ENCODE measurements around the gene LAMA1. TPM values are rescaled to one million over a fixed set of nuclear protein-coding genes. Genes with fewer than 3 reads are reported as not detected.

The LAMA1 gene
- total RNA-seq, 2 experiments from 2014 or later = not detected

GRCh38 chr18:6960124-6960523 lies 157.5 kb downstream of the LAMA1 start:
- no peak for DNase-seq
- H3K9me3 Mint-ChIP-seq = peaks cover 6% of the 10 kb centered on the region
- POLR2A ChIA-PET = no interaction called here
- H3K36me3 Mint-ChIP-seq = no peaks in the 10 kb centered on the region
- CTCF ChIA-PET = interaction anchor here (0.6 kb wide), 1 partner anchor 1123 kb away, joined by 3 read pairs; no protein-coding TSS in a partner anchor
- H3K27ac Mint-ChIP-seq = no peak overlapping the region
- H3K4me1 Mint-ChIP-seq (ENCODE audit: low read depth) = no peaks in the 10 kb centered on the region
- intact Hi-C loops (cut with micrococcal nuclease) = no loop called here
- H3K27me3 Mint-ChIP-seq = no peaks in the 10 kb centered on the region
- H3K4me3 Mint-ChIP-seq = no peak overlapping the region

GRCh38 chr18:6959110-6959509 lies 158.5 kb downstream of the LAMA1 start:
- H3K4me3 Mint-ChIP-seq = no peak overlapping the region
- no peaks in the 10 kb centered on the region for H3K4me1 Mint-ChIP-seq (ENCODE audit: low read depth)
- POLR2A ChIA-PET = no interaction called here
- intact Hi-C loops (cut with micrococcal nuclease) = no loop called here
- peaks cover 6% of the 10 kb centered on the region for H3K9me3 Mint-ChIP-seq
- no peak for DNase-seq
- H3K27me3 Mint-ChIP-seq = no peaks in the 10 kb centered on the region
- CTCF ChIA-PET = interaction anchor here (0.6 kb wide), 1 partner anchor 247 kb away, joined by 3 read pairs; no protein-coding TSS in a partner anchor
- H3K27ac Mint-ChIP-seq = no peak overlapping the region
- H3K36me3 Mint-ChIP-seq = no peaks in the 10 kb centered on the region

- no peak overlapping the region for H3K27ac Mint-ChIP-seq
- H3K36me3 Mint-ChIP-seq = no peaks in the 10 kb centered on the region
- H3K9me3 Mint-ChIP-seq = peaks cover 6% of the 10 kb centered on the region
- ChIA-PET POLR2A (no interaction called here), CTCF (no interaction called here)
- intact Hi-C loops (cut with micrococcal nuclease) = no loop called here
- DNase-seq = no peak
- no peaks in the 10 kb centered on the region for H3K27me3 Mint-ChIP-seq
- no peak overlapping the region for H3K4me3 Mint-ChIP-seq
- no peaks in the 10 kb centered on the region for H3K4me1 Mint-ChIP-seq (ENCODE audit: low read depth)
Observed at GRCh38 chr18:6956999-6957398, 160.6 kb downstream of the LAMA1 start.

GRCh38 chr18:6956495-6956894 lies 161.1 kb downstream of the LAMA1 start:
- POLR2A ChIA-PET = no interaction called here
- intact Hi-C loops (cut with micrococcal nuclease) = no loop called here
- no peaks in the 10 kb centered on the region for H3K36me3 Mint-ChIP-seq
- H3K4me3 Mint-ChIP-seq = no peak overlapping the region
- peaks cover 10% of the 10 kb centered on the region for H3K9me3 Mint-ChIP-seq
- CTCF ChIA-PET = no interaction called here
- no peak for DNase-seq
- no peaks in the 10 kb centered on the region for H3K27me3 Mint-ChIP-seq
- H3K27ac Mint-ChIP-seq = no peak overlapping the region
- no peaks in the 10 kb centered on the region for H3K4me1 Mint-ChIP-seq (ENCODE audit: low read depth)

GRCh38 chr18:6955304-6955703 lies 162.3 kb downstream of the LAMA1 start:
- POLR2A ChIA-PET = no interaction called here

GRCh38 chr18:6954501-6954900 lies 163.1 kb downstream of the LAMA1 start:
- ChIA-PET CTCF (no interaction called here), POLR2A (no interaction called here)
- Mint-ChIP-seq H3K27me3 (no peaks in the 10 kb centered on the region), H3K4me3 (no peak overlapping the region), H3K9me3 (peaks cover 9% of the 10 kb centered on the region), H3K36me3 (no peaks in the 10 kb centered on the region), H3K27ac (no peak overlapping the region), H3K4me1 (ENCODE audit: low read depth) (no peaks in the 10 kb centered on the region)
- intact Hi-C loops (cut with micrococcal nuclease) = no loop called here
- no peak for DNase-seq

More at GRCh38 chr18:6955304-6955703, 162.3 kb downstream of the LAMA1 start:
- Mint-ChIP-seq H3K9me3 (peaks cover 14% of the 10 kb centered on the region), H3K27ac (no peak overlapping the region), H3K36me3 (no peaks in the 10 kb centered on the region), H3K27me3 (no peaks in the 10 kb centered on the region), H3K4me3 (no peak overlapping the region), H3K4me1 (ENCODE audit: low read depth) (no peaks in the 10 kb centered on the region)
- intact Hi-C loops (cut with micrococcal nuclease) = no loop called here
- CTCF ChIA-PET = no interaction called here
- no peak for DNase-seq

GRCh38 chr18:6951336-6952090 lies 166.1 kb downstream of the LAMA1 start:
- no peak for DNase-seq
- peaks cover 12% of the 10 kb centered on the region for H3K9me3 Mint-ChIP-seq
- intact Hi-C loops (cut with micrococcal nuclease) = no loop called here
- ChIA-PET POLR2A (no interaction called here), CTCF (no interaction called here)
- H3K27me3 Mint-ChIP-seq = no peaks in the 10 kb centered on the region
- no peaks in the 10 kb centered on the region for H3K4me1 Mint-ChIP-seq (ENCODE audit: low read depth)
- no peak overlapping the region for H3K27ac Mint-ChIP-seq
- H3K4me3 Mint-ChIP-seq = no peak overlapping the region
- no peaks in the 10 kb centered on the region for H3K36me3 Mint-ChIP-seq

GRCh38 chr18:6950641-6951040 lies 167.0 kb downstream of the LAMA1 start:
- Mint-ChIP-seq H3K27me3 (no peaks in the 10 kb centered on the region), H3K4me3 (no peak overlapping the region), H3K36me3 (no peaks in the 10 kb centered on the region), H3K9me3 (peaks cover 12% of the 10 kb centered on the region), H3K4me1 (ENCODE audit: low read depth) (no peaks in the 10 kb centered on the region), H3K27ac (no peak overlapping the region)
- CTCF ChIA-PET = no interaction called here
- intact Hi-C loops (cut with micrococcal nuclease) = no loop called here
- POLR2A ChIA-PET = no interaction called here
- DNase-seq = no peak

- intact Hi-C loops (cut with micrococcal nuclease) = no loop called here
- H3K4me3 Mint-ChIP-seq = no peak overlapping the region
- no peaks in the 10 kb centered on the region for H3K36me3 Mint-ChIP-seq
- no peaks in the 10 kb centered on the region for H3K4me1 Mint-ChIP-seq (ENCODE audit: low read depth)
- H3K9me3 Mint-ChIP-seq = peaks cover 12% of the 10 kb centered on the region
- ChIA-PET CTCF (no interaction called here), POLR2A (no interaction called here)
- H3K27ac Mint-ChIP-seq = no peak overlapping the region
- DNase-seq = no peak
- no peaks in the 10 kb centered on the region for H3K27me3 Mint-ChIP-seq
Observed at GRCh38 chr18:6949800-6950586, 167.6 kb downstream of the LAMA1 start.

GRCh38 chr18:6948281-6949055 lies 169.1 kb downstream of the LAMA1 start:
- no peaks in the 10 kb centered on the region for H3K27me3 Mint-ChIP-seq
- no peak for DNase-seq
- H3K36me3 Mint-ChIP-seq = no peaks in the 10 kb centered on the region
- no peaks in the 10 kb centered on the region for H3K4me1 Mint-ChIP-seq (ENCODE audit: low read depth)
- H3K4me3 Mint-ChIP-seq = no peak overlapping the region
- peaks cover 12% of the 10 kb centered on the region for H3K9me3 Mint-ChIP-seq
- H3K27ac Mint-ChIP-seq = no peak overlapping the region
- intact Hi-C loops (cut with micrococcal nuclease) = no loop called here
- ChIA-PET POLR2A (no interaction called here), CTCF (no interaction called here)

GRCh38 chr18:6947338-6948030 lies 170.1 kb downstream of the LAMA1 start:
- no peaks in the 10 kb centered on the region for H3K27me3 Mint-ChIP-seq
- no peak overlapping the region for H3K27ac Mint-ChIP-seq
- ChIA-PET CTCF (no interaction called here), POLR2A (interaction anchor here (0.6 kb wide), 1 partner anchor 943 kb away, joined by 4 read pairs; no protein-coding TSS in a partner anchor)
- H3K36me3 Mint-ChIP-seq = no peaks in the 10 kb centered on the region
- no peak overlapping the region for H3K4me3 Mint-ChIP-seq
- intact Hi-C loops (cut with micrococcal nuclease) = no loop called here
- peaks cover 12% of the 10 kb centered on the region for H3K9me3 Mint-ChIP-seq
- H3K4me1 Mint-ChIP-seq (ENCODE audit: low read depth) = no peaks in the 10 kb centered on the region
- DNase-seq = no peak

- Mint-ChIP-seq H3K27me3 (no peaks in the 10 kb centered on the region), H3K9me3 (peaks cover 1% of the 10 kb centered on the region), H3K27ac (no peak overlapping the region), H3K36me3 (no peaks in the 10 kb centered on the region), H3K4me3 (no peak overlapping the region), H3K4me1 (ENCODE audit: low read depth) (no peaks in the 10 kb centered on the region)
- ChIA-PET CTCF (no interaction called here), POLR2A (interaction anchor here (0.6 kb wide), 1 partner anchor 747 kb away, joined by 3 read pairs; no protein-coding TSS in a partner anchor)
- DNase-seq = no peak
- intact Hi-C loops (cut with micrococcal nuclease) = no loop called here
Observed at GRCh38 chr18:6943143-6943542, 174.5 kb downstream of the LAMA1 start.

Data from activated CD4-positive, alpha-beta memory T cell treated with anti-CD3 and anti-CD28 coated beads for 36 hours (primary cell).